OCI-LY1 (cell line): ENCODE data around the gene ACSS1.

Experiments used
- EZH2 ChIP-seq: fragments of 200-600 bp; sonication (generic), shearing (Covaris generic); IDR thresholded peaks from 2 replicates; pipeline ENCODE4 v1.8.0; 2017; ENCODE audit warnings: borderline replicate concordance, mixed run types, mild to moderate bottlenecking, antibody characterized with exemption, low read length, moderate library complexity, mixed read lengths
- TF ChIP-seq, protein P1 (sequence below): fragments of 200-600 bp; sonication (generic), shearing (Covaris generic); IDR thresholded peaks from 2 replicates; pipeline ENCODE4 v1.5.1; 2017; ENCODE audit warnings: mild to moderate bottlenecking, antibody characterized with exemption, low read length, moderate library complexity, mixed read lengths

DNA sequence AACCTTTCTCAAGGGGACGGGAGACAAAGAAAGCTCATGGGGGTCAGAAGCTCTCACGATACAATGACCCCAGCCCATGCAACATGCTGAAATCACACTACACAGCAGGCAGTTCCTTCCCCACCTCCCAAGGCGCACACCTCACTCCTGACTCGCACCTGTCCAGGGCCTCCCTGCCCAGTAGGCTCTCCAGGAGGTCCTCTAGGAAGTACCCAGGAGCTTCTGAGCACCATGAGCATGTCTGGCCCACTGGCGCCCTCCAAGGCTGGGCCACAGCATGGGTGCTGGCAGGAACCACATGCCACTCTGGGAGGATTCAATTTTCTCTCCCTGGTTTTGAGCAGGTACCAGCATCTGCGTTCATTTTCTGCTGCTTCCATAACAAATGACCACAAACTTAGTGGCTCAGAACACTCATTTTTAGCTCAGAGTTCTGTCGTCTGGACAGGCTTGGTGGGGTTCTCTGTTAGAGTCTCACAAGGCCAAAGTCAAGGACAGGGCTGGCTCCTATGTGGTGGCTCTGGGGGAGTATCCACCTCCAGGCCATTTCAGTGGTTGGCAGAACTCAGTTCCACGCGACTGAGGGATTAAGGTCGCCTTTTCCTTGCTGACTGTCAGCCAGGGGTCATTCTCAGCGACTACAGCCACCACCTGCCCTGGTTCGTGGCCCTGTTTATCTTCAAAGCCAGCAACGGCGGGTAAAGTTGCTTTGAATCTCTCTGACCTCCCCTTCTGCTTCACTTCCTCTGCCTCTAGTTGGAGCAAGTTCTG is 32.7 kb downstream of the ACSS1 start:
- TF ChIP-seq, protein P1, sequence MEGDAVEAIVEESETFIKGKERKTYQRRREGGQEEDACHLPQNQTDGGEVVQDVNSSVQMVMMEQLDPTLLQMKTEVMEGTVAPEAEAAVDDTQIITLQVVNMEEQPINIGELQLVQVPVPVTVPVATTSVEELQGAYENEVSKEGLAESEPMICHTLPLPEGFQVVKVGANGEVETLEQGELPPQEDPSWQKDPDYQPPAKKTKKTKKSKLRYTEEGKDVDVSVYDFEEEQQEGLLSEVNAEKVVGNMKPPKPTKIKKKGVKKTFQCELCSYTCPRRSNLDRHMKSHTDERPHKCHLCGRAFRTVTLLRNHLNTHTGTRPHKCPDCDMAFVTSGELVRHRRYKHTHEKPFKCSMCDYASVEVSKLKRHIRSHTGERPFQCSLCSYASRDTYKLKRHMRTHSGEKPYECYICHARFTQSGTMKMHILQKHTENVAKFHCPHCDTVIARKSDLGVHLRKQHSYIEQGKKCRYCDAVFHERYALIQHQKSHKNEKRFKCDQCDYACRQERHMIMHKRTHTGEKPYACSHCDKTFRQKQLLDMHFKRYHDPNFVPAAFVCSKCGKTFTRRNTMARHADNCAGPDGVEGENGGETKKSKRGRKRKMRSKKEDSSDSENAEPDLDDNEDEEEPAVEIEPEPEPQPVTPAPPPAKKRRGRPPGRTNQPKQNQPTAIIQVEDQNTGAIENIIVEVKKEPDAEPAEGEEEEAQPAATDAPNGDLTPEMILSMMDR: no peak
- no peak for TF ChIP-seq EZH2
